Neural crest cell (in vitro differentiated cells): ENCODE measurements around the gene IL6ST. TPM values are rescaled to one million over a fixed set of nuclear protein-coding genes. Genes with fewer than 3 reads are reported as not detected.

ENCODE experiments used
- DNase-seq: peaks from one replicate; pipeline ENCODE4 v3.0.0; 2021; ENCODE audit warnings: low read depth, mixed read lengths, low spot score
- H3K27ac Mint-ChIP-seq: one replicate; pipeline ENCODE4 v1.8.0; 2021; ENCODE audit warnings: mild to moderate bottlenecking, mixed read lengths; ENCODE audit not compliant: unreplicated experiment
- H3K27me3 Mint-ChIP-seq: 2 replicates; pipeline ENCODE4 v1.8.0; 2021; ENCODE audit warnings: low read depth, mild to moderate bottlenecking, mixed read lengths
- H3K36me3 Mint-ChIP-seq: 2 replicates; pipeline ENCODE4 v1.8.0; 2021; ENCODE audit warnings: low read depth, mild to moderate bottlenecking, mixed read lengths
- H3K4me1 Mint-ChIP-seq: 2 replicates; pipeline ENCODE4 v1.8.0; 2021; ENCODE audit warnings: mixed read lengths
- H3K4me3 Mint-ChIP-seq: one replicate; pipeline ENCODE4 v1.8.0; 2021; ENCODE audit warnings: mild to moderate bottlenecking, mixed read lengths
- H3K9me3 Mint-ChIP-seq: 2 replicates; pipeline ENCODE4 v1.8.0; 2021; ENCODE audit warnings: mixed read lengths
- total RNA-seq: library from RNA; stranded (reverse); gene quantifications from 2 replicates; pipeline ENCODE4 v1.2.1, GENCODE V29; 2021
- TF ChIP-seq, protein P1 (sequence below): fragments of 200-600 bp; sonication (generic); conservative IDR thresholded peaks from 2 replicates; pipeline ENCODE4 v1.5.0; 2021; ENCODE audit warnings: antibody characterized with exemption, mild to moderate bottlenecking

IL6ST gene
- total RNA-seq, 1 donor from 2014 or later: 39.6 TPM

DNA sequence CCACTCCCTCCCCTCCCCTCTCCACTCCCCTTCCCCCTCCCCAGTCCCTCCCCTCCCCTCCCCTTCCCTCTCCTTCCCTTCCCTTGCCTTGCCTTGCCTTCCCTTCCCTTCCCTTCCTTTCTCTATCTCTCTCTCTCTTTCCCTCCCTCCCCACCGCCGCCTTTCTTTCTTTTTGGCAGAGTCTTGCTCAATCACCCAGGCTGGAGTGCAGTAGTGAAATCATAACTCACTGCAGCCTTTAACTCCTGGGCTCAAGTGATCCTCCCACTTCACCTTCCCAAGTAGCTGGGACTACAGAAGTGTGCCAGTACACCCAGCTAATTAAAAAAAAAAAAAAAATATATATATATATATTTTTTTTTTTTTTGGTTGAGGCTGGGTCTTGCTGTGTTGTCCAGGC is 98.1 kb downstream of the IL6ST start:
- Mint-ChIP-seq H3K36me3 (no peaks in the 10 kb centered on the region), H3K4me1 (no peaks in the 10 kb centered on the region), H3K27ac (no peak overlapping the region), H3K4me3 (no peak overlapping the region), H3K9me3 (peaks cover 3% of the 10 kb centered on the region), H3K27me3 (no peaks in the 10 kb centered on the region)
- DNase-seq: no peak
- TF ChIP-seq, protein P1, sequence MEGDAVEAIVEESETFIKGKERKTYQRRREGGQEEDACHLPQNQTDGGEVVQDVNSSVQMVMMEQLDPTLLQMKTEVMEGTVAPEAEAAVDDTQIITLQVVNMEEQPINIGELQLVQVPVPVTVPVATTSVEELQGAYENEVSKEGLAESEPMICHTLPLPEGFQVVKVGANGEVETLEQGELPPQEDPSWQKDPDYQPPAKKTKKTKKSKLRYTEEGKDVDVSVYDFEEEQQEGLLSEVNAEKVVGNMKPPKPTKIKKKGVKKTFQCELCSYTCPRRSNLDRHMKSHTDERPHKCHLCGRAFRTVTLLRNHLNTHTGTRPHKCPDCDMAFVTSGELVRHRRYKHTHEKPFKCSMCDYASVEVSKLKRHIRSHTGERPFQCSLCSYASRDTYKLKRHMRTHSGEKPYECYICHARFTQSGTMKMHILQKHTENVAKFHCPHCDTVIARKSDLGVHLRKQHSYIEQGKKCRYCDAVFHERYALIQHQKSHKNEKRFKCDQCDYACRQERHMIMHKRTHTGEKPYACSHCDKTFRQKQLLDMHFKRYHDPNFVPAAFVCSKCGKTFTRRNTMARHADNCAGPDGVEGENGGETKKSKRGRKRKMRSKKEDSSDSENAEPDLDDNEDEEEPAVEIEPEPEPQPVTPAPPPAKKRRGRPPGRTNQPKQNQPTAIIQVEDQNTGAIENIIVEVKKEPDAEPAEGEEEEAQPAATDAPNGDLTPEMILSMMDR: no peak

DNA sequence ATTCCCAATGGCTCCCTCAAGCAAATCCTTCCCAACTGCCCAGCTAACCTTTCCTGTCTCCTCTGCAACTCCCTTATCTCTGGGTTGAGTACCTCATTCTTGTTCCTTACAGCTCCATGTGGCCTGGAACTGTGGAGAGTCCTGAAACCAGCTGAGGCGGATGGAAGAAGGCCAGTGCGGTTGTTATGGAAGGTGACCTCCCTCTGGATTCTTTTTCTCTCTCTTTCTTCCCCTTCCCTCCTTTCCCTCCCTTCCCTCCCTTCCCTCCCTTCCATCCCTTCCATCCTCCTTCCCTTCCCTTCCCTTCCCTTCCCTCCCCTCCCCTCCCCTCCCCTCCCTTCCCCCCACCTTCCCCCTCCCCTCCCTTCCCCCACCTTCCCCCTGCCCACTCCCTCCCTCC is 98.5 kb downstream of the IL6ST start:
- no peak for DNase-seq
- no peaks in the 10 kb centered on the region for H3K36me3 Mint-ChIP-seq
- no peak overlapping the region for H3K27ac Mint-ChIP-seq
- TF ChIP-seq, protein P1: no peak
- no peaks in the 10 kb centered on the region for H3K4me1 Mint-ChIP-seq
- no peaks in the 10 kb centered on the region for H3K27me3 Mint-ChIP-seq
- no peak overlapping the region for H3K4me3 Mint-ChIP-seq
- peaks cover 6% of the 10 kb centered on the region for H3K9me3 Mint-ChIP-seq

DNA sequence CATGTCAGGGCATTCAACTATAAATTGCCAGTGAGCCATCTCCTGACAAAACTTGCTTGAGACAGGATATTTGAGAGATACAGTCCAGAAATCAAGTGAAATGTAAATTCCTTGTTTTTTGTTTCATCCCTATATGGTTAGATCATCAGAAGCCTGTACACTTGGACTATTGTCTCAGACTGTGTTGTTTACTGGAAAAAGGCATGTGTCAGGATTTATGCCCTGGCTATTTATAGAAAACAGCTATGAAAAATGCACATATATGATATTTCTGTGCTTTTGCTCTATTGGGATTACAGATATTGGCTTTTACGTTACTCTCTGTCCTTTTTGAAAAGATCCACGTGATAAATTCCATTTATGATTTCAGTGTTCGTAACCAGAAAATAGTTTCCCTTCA is 99.4 kb downstream of the IL6ST start:
- Mint-ChIP-seq H3K4me1 (no peaks in the 10 kb centered on the region), H3K27me3 (no peaks in the 10 kb centered on the region), H3K9me3 (peaks cover 6% of the 10 kb centered on the region), H3K4me3 (no peak overlapping the region), H3K27ac (no peak overlapping the region), H3K36me3 (no peaks in the 10 kb centered on the region)
- TF ChIP-seq, protein P1: no peak
- no peak for DNase-seq

- H3K9me3 Mint-ChIP-seq: peaks cover 6% of the 10 kb centered on the region
- H3K4me1 Mint-ChIP-seq: no peaks in the 10 kb centered on the region
- TF ChIP-seq, protein P1: no peak
- DNase-seq: no peak
- no peak overlapping the region for H3K4me3 Mint-ChIP-seq
- H3K27me3 Mint-ChIP-seq: no peaks in the 10 kb centered on the region
- H3K36me3 Mint-ChIP-seq: no peaks in the 10 kb centered on the region
- no peak overlapping the region for H3K27ac Mint-ChIP-seq
Measured at GRCh38 chr5:55894135-55894534, 100.6 kb downstream of the IL6ST start.

GRCh38 chr5:55892479-55892878 is 102.3 kb downstream of the IL6ST start:
- no peaks in the 10 kb centered on the region for H3K4me1 Mint-ChIP-seq
- H3K36me3 Mint-ChIP-seq: no peaks in the 10 kb centered on the region
- H3K9me3 Mint-ChIP-seq: peaks cover 6% of the 10 kb centered on the region
- no peak for DNase-seq
- TF ChIP-seq, protein P1: no peak
- H3K27me3 Mint-ChIP-seq: no peaks in the 10 kb centered on the region
- no peak overlapping the region for H3K27ac Mint-ChIP-seq
- no peak overlapping the region for H3K4me3 Mint-ChIP-seq

- TF ChIP-seq, protein P1: no peak
- no peak for DNase-seq
- Mint-ChIP-seq H3K27ac (no peak overlapping the region), H3K4me1 (no peaks in the 10 kb centered on the region), H3K9me3 (peaks cover 6% of the 10 kb centered on the region), H3K4me3 (no peak overlapping the region), H3K27me3 (no peaks in the 10 kb centered on the region), H3K36me3 (no peaks in the 10 kb centered on the region)
Measured at GRCh38 chr5:55888205-55888604, 106.6 kb downstream of the IL6ST start.
